ENCODE measurements around the gene MBD2. TPM values are rescaled to one million over a fixed set of nuclear protein-coding genes. Genes with fewer than 3 reads are reported as not detected.

MBD2 gene
- total RNA-seq, 4 donors from 2014 or later, result 12.7 to 21.7 (median 19.3) TPM

GRCh38 chr18:54149078-54149697 lies 75.3 kb downstream of the MBD2 start:
- Histone ChIP-seq H3K4me3 (no peak overlapping the region), H3K9me3 (no peaks in the 10 kb centered on the region), H3K36me3 (peaks cover 0 to 16% of the 10 kb centered on the region in 2 donors), H3K4me1 (no peaks in the 10 kb centered on the region), H3K27ac (no peak overlapping the region), H3K27me3 (no peaks in the 10 kb centered on the region)
- no peak for TF ChIP-seq CTCF (IDR thresholded peaks at IDR 0.05 in 4 of 5, conservative IDR thresholded peaks at IDR 0.05 in 1 of 5)
- no peak for TF ChIP-seq POLR2A (IDR thresholded peaks at IDR 0.05)
- no peak for DNase-seq
- in situ Hi-C loops (cut with MboI; ENCODE audit: low sequenced_read_pairs in 4 of 4) (no loop called here), intact Hi-C loops (cut with DNase I; ENCODE audit: low total_unique reads) (no loop called here)
- no peak for ATAC-seq

- Histone ChIP-seq H3K4me3 (no peak overlapping the region), H3K9me3 (no peaks in the 10 kb centered on the region), H3K27me3 (no peaks in the 10 kb centered on the region), H3K27ac (no peak overlapping the region), H3K36me3 (peaks cover 0 to 12% of the 10 kb centered on the region in 2 donors), H3K4me1 (no peaks in the 10 kb centered on the region)
- intact Hi-C loops (cut with DNase I; ENCODE audit: low total_unique reads) (no loop called here), in situ Hi-C loops (cut with MboI; ENCODE audit: low sequenced_read_pairs in 4 of 4) (no loop called here)
- ATAC-seq, result no peak
- no peak for DNase-seq
- TF ChIP-seq POLR2A (IDR thresholded peaks at IDR 0.05) (no peak), CTCF (IDR thresholded peaks at IDR 0.05 in 4 of 5, conservative IDR thresholded peaks at IDR 0.05 in 1 of 5) (no peak)
These were observed 75.8 kb downstream of the MBD2 start for GRCh38 chr18:54148678-54149077.

- in situ Hi-C loops (cut with MboI; ENCODE audit: low sequenced_read_pairs in 4 of 4) (no loop called here), intact Hi-C loops (cut with DNase I; ENCODE audit: low total_unique reads) (no loop called here)
- no peak for ATAC-seq
- H3K27ac ChIP-seq, result no peak overlapping the region
- no peak for DNase-seq
- H3K4me1 ChIP-seq, result no peaks in the 10 kb centered on the region
- TF ChIP-seq POLR2A (IDR thresholded peaks at IDR 0.05) (no peak), CTCF (IDR thresholded peaks at IDR 0.05 in 4 of 5, conservative IDR thresholded peaks at IDR 0.05 in 1 of 5) (no peak)
- no peaks in the 10 kb centered on the region for H3K27me3 ChIP-seq
- H3K4me3 ChIP-seq, result no peak overlapping the region
- peaks cover 0 to 7% of the 10 kb centered on the region in 2 donors for H3K36me3 ChIP-seq
- H3K9me3 ChIP-seq, result no peaks in the 10 kb centered on the region
These were observed 76.3 kb downstream of the MBD2 start for GRCh38 chr18:54148151-54148550.

- DNase-seq (no peak), ATAC-seq (no peak)
- in situ Hi-C loops (cut with MboI; ENCODE audit: low sequenced_read_pairs in 4 of 4) (no loop called here), intact Hi-C loops (cut with DNase I; ENCODE audit: low total_unique reads) (no loop called here)
- TF ChIP-seq POLR2A (IDR thresholded peaks at IDR 0.05), result no peak
- TF ChIP-seq CTCF (IDR thresholded peaks at IDR 0.05 in 4 of 5, conservative IDR thresholded peaks at IDR 0.05 in 1 of 5), result no peak
- no peaks in the 10 kb centered on the region for H3K9me3 ChIP-seq
- no peak overlapping the region for H3K4me3 ChIP-seq
- H3K27me3 ChIP-seq, result no peaks in the 10 kb centered on the region
- H3K4me1 ChIP-seq, result no peaks in the 10 kb centered on the region
- H3K36me3 ChIP-seq, result no peaks in the 10 kb centered on the region
- no peak overlapping the region for H3K27ac ChIP-seq
These were observed 77.0 kb downstream of the MBD2 start for GRCh38 chr18:54147439-54147838.
